Measurements from ENCODE around the gene GRM7.

GRM7 gene

DNA sequence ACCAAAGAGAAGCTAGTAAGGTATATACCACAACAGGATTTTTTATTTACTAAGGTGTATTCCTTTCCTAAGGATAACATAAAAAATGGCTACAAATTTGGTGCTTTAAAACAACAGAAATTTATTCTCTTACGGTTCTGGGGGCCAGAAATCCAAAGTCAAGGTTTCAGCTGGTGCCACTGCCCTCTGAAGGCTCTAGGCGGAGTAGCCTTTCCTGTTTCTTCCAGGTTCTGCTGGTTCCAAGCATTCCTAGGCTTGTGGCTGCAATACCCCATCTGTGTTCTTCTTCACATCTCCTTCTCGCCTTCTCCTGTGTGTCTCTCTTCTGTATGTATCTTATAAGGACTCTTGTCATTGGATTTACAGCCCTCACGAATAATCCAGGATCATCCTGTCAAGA, 549.9 kb downstream of the GRM7 start:
- H3K4me1 ChIP-seq (ENCODE audit: control insufficient read depth, insufficient read depth, low read length) = no peaks in the 10 kb centered on the region
- CTCF ChIA-PET = no interaction called here
- POLR2A ChIA-PET = no interaction called here
- no peak overlapping the region for H3K27ac ChIP-seq (ENCODE audit: extremely low read depth, low read depth, low read length)
- no peak overlapping the region for H3K4me3 ChIP-seq (ENCODE audit: low read depth, low read length)
- no peaks in the 10 kb centered on the region for H3K36me3 ChIP-seq (ENCODE audit: control insufficient read depth in 2 of 2, insufficient read depth in 1 of 2, low read length in 2 of 2)
- H3K9me3 ChIP-seq (ENCODE audit: control insufficient read depth, insufficient read depth, low read depth, low read length) = no peaks in the 10 kb centered on the region
- TF ChIP-seq ZNF785 (tag by site-specific recombination; IDR thresholded peaks at IDR 0.05) (no peak), ZNF391 (tag by site-specific recombination; IDR thresholded peaks at IDR 0.05; ENCODE audit: borderline replicate concordance, low read depth) (no peak), PRDM1 (tag by site-specific recombination; IDR thresholded peaks at IDR 0.05) (no peak), ZNF677 (tag by site-specific recombination; IDR thresholded peaks at IDR 0.05) (no peak), ZNF701 (tag by site-specific recombination; IDR thresholded peaks at IDR 0.05) (no peak), ZNF138 (tag by site-specific recombination; IDR thresholded peaks at IDR 0.05; ENCODE audit: borderline replicate concordance) (no peak), ZNF10 (tag by site-specific recombination; IDR thresholded peaks at IDR 0.05) (no peak), MZF1 (tag by site-specific recombination; IDR thresholded peaks at IDR 0.05; ENCODE audit: borderline replicate concordance) (no peak)
- TF ChIP-seq, protein P1, sequence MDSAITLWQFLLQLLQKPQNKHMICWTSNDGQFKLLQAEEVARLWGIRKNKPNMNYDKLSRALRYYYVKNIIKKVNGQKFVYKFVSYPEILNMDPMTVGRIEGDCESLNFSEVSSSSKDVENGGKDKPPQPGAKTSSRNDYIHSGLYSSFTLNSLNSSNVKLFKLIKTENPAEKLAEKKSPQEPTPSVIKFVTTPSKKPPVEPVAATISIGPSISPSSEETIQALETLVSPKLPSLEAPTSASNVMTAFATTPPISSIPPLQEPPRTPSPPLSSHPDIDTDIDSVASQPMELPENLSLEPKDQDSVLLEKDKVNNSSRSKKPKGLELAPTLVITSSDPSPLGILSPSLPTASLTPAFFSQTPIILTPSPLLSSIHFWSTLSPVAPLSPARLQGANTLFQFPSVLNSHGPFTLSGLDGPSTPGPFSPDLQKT (IDR thresholded peaks at IDR 0.05; ENCODE audit: borderline replicate concordance, low read depth, low read length) = no peak

DNA sequence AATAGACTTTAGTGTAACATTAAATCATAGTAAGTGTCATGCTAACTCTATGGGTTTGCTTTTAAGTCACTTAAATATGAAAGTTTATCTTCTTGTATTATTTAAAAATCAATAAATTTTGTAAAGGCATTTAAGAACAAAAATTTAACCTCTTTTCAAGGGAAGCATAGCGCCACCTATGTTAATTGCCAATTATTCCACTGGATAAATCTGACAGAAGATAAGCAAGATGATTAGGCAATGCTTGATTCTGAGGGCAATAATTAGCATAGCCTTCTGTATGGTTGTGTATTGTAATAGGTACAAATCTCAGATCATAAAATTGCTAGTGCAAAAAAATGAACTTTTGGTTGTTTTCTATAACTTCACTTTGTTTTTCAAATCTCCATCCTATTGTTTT, 560.1 kb downstream of the GRM7 start:
- Histone ChIP-seq H3K36me3 (ENCODE audit: control insufficient read depth in 2 of 2, insufficient read depth in 1 of 2, low read length in 2 of 2) (no peaks in the 10 kb centered on the region), H3K27ac (ENCODE audit: extremely low read depth, low read depth, low read length) (no peak overlapping the region), H3K9me3 (ENCODE audit: control insufficient read depth, insufficient read depth, low read depth, low read length) (no peaks in the 10 kb centered on the region), H3K4me3 (ENCODE audit: low read depth, low read length) (no peak overlapping the region), H3K4me1 (ENCODE audit: control insufficient read depth, insufficient read depth, low read length) (no peaks in the 10 kb centered on the region)
- POLR2A ChIA-PET = no interaction called here
- TF ChIP-seq ZBTB48 (tag by site-specific recombination; IDR thresholded peaks at IDR 0.05) (no peak), ZNF121 (tag by site-specific recombination; IDR thresholded peaks at IDR 0.05) (no peak)
- CTCF ChIA-PET = no interaction called here

DNA sequence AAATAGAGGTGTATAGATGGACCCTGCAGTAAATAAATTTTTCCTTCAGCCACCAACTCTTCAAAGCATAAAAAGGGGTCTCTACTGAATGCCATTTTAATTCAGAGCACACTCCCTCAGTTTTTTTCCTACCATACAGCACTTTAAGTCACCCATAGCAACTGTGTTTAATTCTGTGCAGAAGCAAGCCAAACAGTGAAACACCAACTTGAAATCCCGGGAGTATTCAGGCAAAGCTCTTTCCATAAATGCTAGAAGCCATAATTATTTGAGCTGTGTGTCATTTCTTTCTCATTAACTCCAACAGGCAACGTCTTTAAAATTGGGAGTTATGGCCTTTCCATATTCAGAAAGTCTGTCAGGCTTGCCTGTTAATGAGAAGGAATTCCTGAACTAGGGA, 562.1 kb downstream of the GRM7 start:
- Histone ChIP-seq H3K27ac (ENCODE audit: extremely low read depth, low read depth, low read length) (no peak overlapping the region), H3K9me3 (ENCODE audit: control insufficient read depth, insufficient read depth, low read depth, low read length) (no peaks in the 10 kb centered on the region), H3K4me1 (ENCODE audit: control insufficient read depth, insufficient read depth, low read length) (no peaks in the 10 kb centered on the region), H3K4me3 (ENCODE audit: low read depth, low read length) (no peak overlapping the region), H3K36me3 (ENCODE audit: control insufficient read depth in 2 of 2, insufficient read depth in 1 of 2, low read length in 2 of 2) (no peaks in the 10 kb centered on the region)
- TF ChIP-seq ZFP3 (tag by site-specific recombination; IDR thresholded peaks at IDR 0.05; ENCODE audit: low read depth) (no peak), ZBTB48 (tag by site-specific recombination; IDR thresholded peaks at IDR 0.05) (no peak), ZNF157 (tag by site-specific recombination; IDR thresholded peaks at IDR 0.05) (no peak), ZNF530 (tag by site-specific recombination; IDR thresholded peaks at IDR 0.05; ENCODE audit: low read depth) (no peak), ZNF629 (tag by site-specific recombination; IDR thresholded peaks at IDR 0.05) (no peak)
- ChIA-PET POLR2A (no interaction called here), CTCF (no interaction called here)

DNA sequence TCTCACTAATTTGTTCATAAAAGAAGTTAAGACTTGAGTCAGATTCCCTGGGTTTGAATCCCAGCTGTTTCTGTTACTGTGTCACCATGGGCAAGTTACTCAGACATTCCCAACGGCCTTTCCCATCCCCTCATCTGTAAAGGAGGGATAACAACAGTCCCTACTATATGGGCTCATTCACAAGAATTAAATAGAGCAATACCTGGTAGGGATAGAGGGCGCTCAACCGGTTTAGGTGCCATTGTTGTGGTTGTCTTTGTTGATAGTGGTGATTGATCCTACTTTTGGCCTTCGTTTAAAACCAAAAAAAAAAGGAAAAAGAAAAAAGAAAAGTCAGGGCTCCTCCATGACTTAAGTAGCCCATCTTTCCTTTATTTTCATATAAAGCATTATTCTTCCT, 563.1 kb downstream of the GRM7 start:
- Histone ChIP-seq H3K9me3 (ENCODE audit: control insufficient read depth, insufficient read depth, low read depth, low read length) (no peaks in the 10 kb centered on the region), H3K27ac (ENCODE audit: extremely low read depth, low read depth, low read length) (no peak overlapping the region), H3K36me3 (ENCODE audit: control insufficient read depth in 2 of 2, insufficient read depth in 1 of 2, low read length in 2 of 2) (no peaks in the 10 kb centered on the region), H3K4me1 (ENCODE audit: control insufficient read depth, insufficient read depth, low read length) (no peaks in the 10 kb centered on the region), H3K4me3 (ENCODE audit: low read depth, low read length) (no peak overlapping the region)
- CTCF ChIA-PET = no interaction called here
- POLR2A ChIA-PET = no interaction called here
- TF ChIP-seq, protein P2, sequence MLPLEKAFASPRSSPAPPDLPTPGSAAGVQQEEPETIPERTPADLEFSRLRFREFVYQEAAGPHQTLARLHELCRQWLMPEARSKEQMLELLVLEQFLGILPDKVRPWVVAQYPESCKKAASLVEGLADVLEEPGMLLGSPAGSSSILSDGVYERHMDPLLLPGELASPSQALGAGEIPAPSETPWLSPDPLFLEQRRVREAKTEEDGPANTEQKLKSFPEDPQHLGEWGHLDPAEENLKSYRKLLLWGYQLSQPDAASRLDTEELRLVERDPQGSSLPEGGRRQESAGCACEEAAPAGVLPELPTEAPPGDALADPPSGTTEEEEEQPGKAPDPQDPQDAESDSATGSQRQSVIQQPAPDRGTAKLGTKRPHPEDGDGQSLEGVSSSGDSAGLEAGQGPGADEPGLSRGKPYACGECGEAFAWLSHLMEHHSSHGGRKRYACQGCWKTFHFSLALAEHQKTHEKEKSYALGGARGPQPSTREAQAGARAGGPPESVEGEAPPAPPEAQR (tag by site-specific recombination; IDR thresholded peaks at IDR 0.05) = no peak
- TF ChIP-seq, protein P3, sequence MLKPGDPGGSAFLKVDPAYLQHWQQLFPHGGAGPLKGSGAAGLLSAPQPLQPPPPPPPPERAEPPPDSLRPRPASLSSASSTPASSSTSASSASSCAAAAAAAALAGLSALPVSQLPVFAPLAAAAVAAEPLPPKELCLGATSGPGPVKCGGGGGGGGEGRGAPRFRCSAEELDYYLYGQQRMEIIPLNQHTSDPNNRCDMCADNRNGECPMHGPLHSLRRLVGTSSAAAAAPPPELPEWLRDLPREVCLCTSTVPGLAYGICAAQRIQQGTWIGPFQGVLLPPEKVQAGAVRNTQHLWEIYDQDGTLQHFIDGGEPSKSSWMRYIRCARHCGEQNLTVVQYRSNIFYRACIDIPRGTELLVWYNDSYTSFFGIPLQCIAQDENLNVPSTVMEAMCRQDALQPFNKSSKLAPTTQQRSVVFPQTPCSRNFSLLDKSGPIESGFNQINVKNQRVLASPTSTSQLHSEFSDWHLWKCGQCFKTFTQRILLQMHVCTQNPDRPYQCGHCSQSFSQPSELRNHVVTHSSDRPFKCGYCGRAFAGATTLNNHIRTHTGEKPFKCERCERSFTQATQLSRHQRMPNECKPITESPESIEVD (tag by site-specific recombination; IDR thresholded peaks at IDR 0.05) = no peak
- no peak for TF ChIP-seq ZNF292 (tag by site-specific recombination; IDR thresholded peaks at IDR 0.05; ENCODE audit: borderline replicate concordance, low read depth)
- TF ChIP-seq, protein P4, sequence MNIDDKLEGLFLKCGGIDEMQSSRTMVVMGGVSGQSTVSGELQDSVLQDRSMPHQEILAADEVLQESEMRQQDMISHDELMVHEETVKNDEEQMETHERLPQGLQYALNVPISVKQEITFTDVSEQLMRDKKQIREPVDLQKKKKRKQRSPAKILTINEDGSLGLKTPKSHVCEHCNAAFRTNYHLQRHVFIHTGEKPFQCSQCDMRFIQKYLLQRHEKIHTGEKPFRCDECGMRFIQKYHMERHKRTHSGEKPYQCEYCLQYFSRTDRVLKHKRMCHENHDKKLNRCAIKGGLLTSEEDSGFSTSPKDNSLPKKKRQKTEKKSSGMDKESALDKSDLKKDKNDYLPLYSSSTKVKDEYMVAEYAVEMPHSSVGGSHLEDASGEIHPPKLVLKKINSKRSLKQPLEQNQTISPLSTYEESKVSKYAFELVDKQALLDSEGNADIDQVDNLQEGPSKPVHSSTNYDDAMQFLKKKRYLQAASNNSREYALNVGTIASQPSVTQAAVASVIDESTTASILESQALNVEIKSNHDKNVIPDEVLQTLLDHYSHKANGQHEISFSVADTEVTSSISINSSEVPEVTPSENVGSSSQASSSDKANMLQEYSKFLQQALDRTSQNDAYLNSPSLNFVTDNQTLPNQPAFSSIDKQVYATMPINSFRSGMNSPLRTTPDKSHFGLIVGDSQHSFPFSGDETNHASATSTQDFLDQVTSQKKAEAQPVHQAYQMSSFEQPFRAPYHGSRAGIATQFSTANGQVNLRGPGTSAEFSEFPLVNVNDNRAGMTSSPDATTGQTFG (tag by site-specific recombination; IDR thresholded peaks at IDR 0.05; ENCODE audit: borderline replicate concordance) = no peak
- TF ChIP-seq ZNF654 (tag by site-specific recombination; IDR thresholded peaks at IDR 0.05; ENCODE audit: low read depth) = no peak
- no peak for TF ChIP-seq ZNF140 (tag by site-specific recombination; IDR thresholded peaks at IDR 0.05)
- no peak for TF ChIP-seq ZNF629 (tag by site-specific recombination; IDR thresholded peaks at IDR 0.05)
